ENCODE results near the gene C1GALT1.

The C1GALT1 gene

DNA sequence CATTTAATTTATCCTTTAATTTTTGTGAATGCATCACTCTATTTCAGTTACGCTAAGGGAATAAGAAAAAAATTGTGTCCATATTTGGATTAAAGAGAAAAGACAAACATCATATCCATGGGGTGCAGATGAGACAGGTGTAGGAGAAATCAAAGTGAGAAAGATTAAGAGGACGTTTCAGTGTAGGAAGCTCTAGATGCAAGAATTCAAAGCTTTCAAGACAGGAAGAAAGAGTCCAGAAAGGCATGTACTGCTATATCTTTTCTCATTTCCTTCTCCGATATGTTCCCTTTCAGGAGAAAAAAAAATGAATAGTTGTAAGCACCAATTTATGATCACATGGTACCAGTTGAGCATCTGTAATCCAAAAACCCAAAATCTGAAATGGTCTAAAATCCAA lies 17.0 kb upstream of the C1GALT1 start:
- Histone ChIP-seq H3K27me3 (ENCODE audit: control insufficient read depth, insufficient read depth, low read length, poor library complexity, severe bottlenecking) (no peaks in the 10 kb centered on the region), H3K27ac (ENCODE audit: insufficient read depth, low read depth, low read length, poor library complexity, severe bottlenecking) (no peak overlapping the region), H3K4me3 (ENCODE audit: insufficient read depth, low read depth, low read length) (no peak overlapping the region), H3K4me1 (ENCODE audit: control insufficient read depth, insufficient read depth, low read length) (no peaks in the 10 kb centered on the region), H3K36me3 (ENCODE audit: control insufficient read depth, insufficient read depth, low read length) (no peaks in the 10 kb centered on the region), H3K9me3 (ENCODE audit: control insufficient read depth, low read length) (no peaks in the 10 kb centered on the region)
- 87 to 97% methylated on average over 3 of the region's 3 CpGs for WGBS, 2 experiments

DNA sequence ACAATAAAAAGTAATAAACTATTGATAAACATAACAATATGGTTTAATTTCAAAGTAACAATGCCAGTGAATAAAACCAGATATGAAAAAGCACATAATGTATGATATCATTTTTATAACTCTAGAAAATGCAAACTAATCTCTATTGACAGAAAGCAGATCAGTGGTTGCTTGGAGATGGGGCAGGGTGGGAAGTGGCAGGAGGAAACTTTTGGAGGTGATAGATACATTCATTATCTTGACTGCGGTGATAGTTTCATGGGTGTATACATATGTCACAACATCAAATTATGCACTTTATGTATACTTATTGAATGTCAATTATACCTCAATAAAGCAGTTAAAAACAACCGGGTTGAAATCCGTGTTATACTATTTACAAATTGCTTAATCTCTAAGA lies 16.0 kb upstream of the C1GALT1 start:
- Histone ChIP-seq H3K27me3 (ENCODE audit: control insufficient read depth, insufficient read depth, low read length, poor library complexity, severe bottlenecking) (no peaks in the 10 kb centered on the region), H3K27ac (ENCODE audit: insufficient read depth, low read depth, low read length, poor library complexity, severe bottlenecking) (no peak overlapping the region), H3K9me3 (ENCODE audit: control insufficient read depth, low read length) (no peaks in the 10 kb centered on the region), H3K4me3 (ENCODE audit: insufficient read depth, low read depth, low read length) (no peak overlapping the region), H3K4me1 (ENCODE audit: control insufficient read depth, insufficient read depth, low read length) (no peaks in the 10 kb centered on the region), H3K36me3 (ENCODE audit: control insufficient read depth, insufficient read depth, low read length) (no peaks in the 10 kb centered on the region)
- WGBS, 2 experiments = 94% methylated on average over 2 of the region's 3 CpGs; no CpG with 5 or more reads in 1 of the 2 experiments

DNA sequence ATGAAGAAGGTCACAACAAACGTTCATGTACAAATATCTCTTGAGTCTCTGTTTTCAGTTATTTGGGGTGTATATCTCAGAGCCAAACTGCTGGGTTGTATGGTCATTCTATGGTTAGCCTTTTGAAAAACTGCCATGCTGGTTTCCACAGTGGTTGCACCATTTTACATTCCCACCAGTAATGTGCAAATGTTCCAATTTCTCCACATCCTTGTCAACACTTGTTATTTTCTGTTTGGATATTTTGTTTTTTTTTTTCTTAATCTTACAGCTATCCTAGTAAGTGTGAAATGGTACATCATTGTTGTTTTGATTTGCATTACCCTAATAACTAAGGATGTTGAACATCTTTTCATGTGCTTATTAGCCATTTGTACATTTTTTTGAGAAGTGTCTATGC lies 13.0 kb upstream of the C1GALT1 start:
- Histone ChIP-seq H3K4me1 (ENCODE audit: control insufficient read depth, insufficient read depth, low read length) (no peaks in the 10 kb centered on the region), H3K9me3 (ENCODE audit: control insufficient read depth, low read length) (no peaks in the 10 kb centered on the region), H3K27ac (ENCODE audit: insufficient read depth, low read depth, low read length, poor library complexity, severe bottlenecking) (no peak overlapping the region), H3K36me3 (ENCODE audit: control insufficient read depth, insufficient read depth, low read length) (no peaks in the 10 kb centered on the region), H3K4me3 (ENCODE audit: insufficient read depth, low read depth, low read length) (no peak overlapping the region), H3K27me3 (ENCODE audit: control insufficient read depth, insufficient read depth, low read length, poor library complexity, severe bottlenecking) (no peaks in the 10 kb centered on the region)
- WGBS, 2 experiments = 89 to 93% methylated on average over 1 of the region's 1 CpG

- peaks cover 13% of the 10 kb centered on the region for H3K4me1 ChIP-seq (ENCODE audit: control insufficient read depth, insufficient read depth, low read length)
- 91 to 93% methylated on average over 6 of the region's 6 CpGs for WGBS, 2 experiments
- no peaks in the 10 kb centered on the region for H3K9me3 ChIP-seq (ENCODE audit: control insufficient read depth, low read length)
- no peaks in the 10 kb centered on the region for H3K36me3 ChIP-seq (ENCODE audit: control insufficient read depth, insufficient read depth, low read length)
- H3K27ac ChIP-seq (ENCODE audit: insufficient read depth, low read depth, low read length, poor library complexity, severe bottlenecking) = no peak overlapping the region
- no peaks in the 10 kb centered on the region for H3K27me3 ChIP-seq (ENCODE audit: control insufficient read depth, insufficient read depth, low read length, poor library complexity, severe bottlenecking)
- H3K4me3 ChIP-seq (ENCODE audit: insufficient read depth, low read depth, low read length) = no peak overlapping the region
Measured at GRCh38 chr7:7173956-7174632, 8.2 kb upstream of the C1GALT1 start.

- Histone ChIP-seq H3K27me3 (ENCODE audit: control insufficient read depth, insufficient read depth, low read length, poor library complexity, severe bottlenecking) (no peaks in the 10 kb centered on the region), H3K4me1 (ENCODE audit: control insufficient read depth, insufficient read depth, low read length) (peaks cover 13% of the 10 kb centered on the region), H3K9me3 (ENCODE audit: control insufficient read depth, low read length) (no peaks in the 10 kb centered on the region), H3K36me3 (ENCODE audit: control insufficient read depth, insufficient read depth, low read length) (no peaks in the 10 kb centered on the region), H3K4me3 (ENCODE audit: insufficient read depth, low read depth, low read length) (no peak overlapping the region), H3K27ac (ENCODE audit: insufficient read depth, low read depth, low read length, poor library complexity, severe bottlenecking) (no peak overlapping the region)
- 87 to 90% methylated on average over 2 of the region's 2 CpGs for WGBS, 2 experiments
Measured at GRCh38 chr7:7175075-7175695, 7.2 kb upstream of the C1GALT1 start.

DNA sequence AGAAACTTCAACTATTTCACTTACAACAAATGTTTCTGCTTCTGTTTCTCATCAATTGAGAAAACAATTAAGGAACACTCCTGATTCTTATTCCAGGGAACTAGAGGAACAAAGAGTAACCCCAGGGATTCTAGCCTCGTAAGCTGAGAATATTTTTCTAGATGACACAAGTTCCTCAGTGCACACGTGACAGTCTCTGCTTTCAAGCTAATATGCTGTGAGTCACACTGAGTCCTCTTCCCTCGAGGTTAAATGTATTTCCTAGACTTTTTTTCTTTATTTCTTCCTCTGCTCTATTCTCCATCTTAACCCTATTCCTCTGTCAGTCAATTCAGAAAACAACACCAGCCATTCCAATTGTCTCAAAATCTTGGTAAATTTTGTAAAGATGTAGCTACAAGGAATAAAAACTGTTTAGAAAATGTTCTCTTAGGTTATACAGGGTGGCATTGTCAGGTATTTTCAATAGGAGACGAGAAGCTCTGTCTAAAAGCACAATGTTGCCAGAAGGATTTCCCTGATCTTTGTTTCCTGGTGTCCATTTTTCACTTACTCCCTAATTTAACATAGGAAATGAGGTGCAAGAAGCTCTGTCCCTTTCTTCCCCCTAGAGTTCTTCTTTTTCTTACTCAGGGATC lies 5.8 kb upstream of the C1GALT1 start:
- Histone ChIP-seq H3K9me3 (ENCODE audit: control insufficient read depth, low read length) (no peaks in the 10 kb centered on the region), H3K4me1 (ENCODE audit: control insufficient read depth, insufficient read depth, low read length) (peaks cover 18% of the 10 kb centered on the region), H3K27me3 (ENCODE audit: control insufficient read depth, insufficient read depth, low read length, poor library complexity, severe bottlenecking) (no peaks in the 10 kb centered on the region), H3K27ac (ENCODE audit: insufficient read depth, low read depth, low read length, poor library complexity, severe bottlenecking) (peak overlapping the region; percentile 53), H3K36me3 (ENCODE audit: control insufficient read depth, insufficient read depth, low read length) (no peaks in the 10 kb centered on the region), H3K4me3 (ENCODE audit: insufficient read depth, low read depth, low read length) (no peak overlapping the region)
- WGBS, 2 experiments = 22 to 23% methylated on average over 4 of the region's 4 CpGs

GRCh38 chr7:7177044-7177517 lies 5.3 kb upstream of the C1GALT1 start:
- Histone ChIP-seq H3K4me3 (ENCODE audit: insufficient read depth, low read depth, low read length) (no peak overlapping the region), H3K27ac (ENCODE audit: insufficient read depth, low read depth, low read length, poor library complexity, severe bottlenecking) (peak overlapping the region; percentile 53)
- no CpG with 5 or more reads among the region's 1 CpG for WGBS, 2 experiments

GRCh38 chr7:7178081-7178480 lies 4.3 kb upstream of the C1GALT1 start:
- WGBS, 2 experiments = 95 to 98% methylated on average over 2 of the region's 2 CpGs
- Histone ChIP-seq H3K27ac (ENCODE audit: insufficient read depth, low read depth, low read length, poor library complexity, severe bottlenecking) (no peak overlapping the region), H3K9me3 (ENCODE audit: control insufficient read depth, low read length) (no peaks in the 10 kb centered on the region), H3K4me3 (ENCODE audit: insufficient read depth, low read depth, low read length) (no peak overlapping the region), H3K36me3 (ENCODE audit: control insufficient read depth, insufficient read depth, low read length) (no peaks in the 10 kb centered on the region), H3K27me3 (ENCODE audit: control insufficient read depth, insufficient read depth, low read length, poor library complexity, severe bottlenecking) (no peaks in the 10 kb centered on the region), H3K4me1 (ENCODE audit: control insufficient read depth, insufficient read depth, low read length) (peaks cover 20% of the 10 kb centered on the region)

More at GRCh38 chr7:7177044-7177517, 5.3 kb upstream of the C1GALT1 start:
- Histone ChIP-seq H3K4me1 (ENCODE audit: control insufficient read depth, insufficient read depth, low read length) (peaks cover 20% of the 10 kb centered on the region), H3K27me3 (ENCODE audit: control insufficient read depth, insufficient read depth, low read length, poor library complexity, severe bottlenecking) (no peaks in the 10 kb centered on the region), H3K36me3 (ENCODE audit: control insufficient read depth, insufficient read depth, low read length) (no peaks in the 10 kb centered on the region), H3K9me3 (ENCODE audit: control insufficient read depth, low read length) (no peaks in the 10 kb centered on the region)

GRCh38 chr7:7178906-7179305 lies 3.4 kb upstream of the C1GALT1 start:
- peaks cover 23% of the 10 kb centered on the region for H3K4me1 ChIP-seq (ENCODE audit: control insufficient read depth, insufficient read depth, low read length)
- whole genome bisulfite sequencing, 2 experiments = 95 to 100% methylated on average over 1 of the region's 1 CpG
- no peak overlapping the region for H3K4me3 ChIP-seq (ENCODE audit: insufficient read depth, low read depth, low read length)
- H3K27me3 ChIP-seq (ENCODE audit: control insufficient read depth, insufficient read depth, low read length, poor library complexity, severe bottlenecking) = no peaks in the 10 kb centered on the region
- no peaks in the 10 kb centered on the region for H3K36me3 ChIP-seq (ENCODE audit: control insufficient read depth, insufficient read depth, low read length)
- no peaks in the 10 kb centered on the region for H3K9me3 ChIP-seq (ENCODE audit: control insufficient read depth, low read length)
- no peak overlapping the region for H3K27ac ChIP-seq (ENCODE audit: insufficient read depth, low read depth, low read length, poor library complexity, severe bottlenecking)

GRCh38 chr7:7180725-7181449 lies 1.5 kb upstream of the C1GALT1 start:
- Histone ChIP-seq H3K4me3 (ENCODE audit: insufficient read depth, low read depth, low read length) (no peak overlapping the region), H3K27me3 (ENCODE audit: control insufficient read depth, insufficient read depth, low read length, poor library complexity, severe bottlenecking) (no peaks in the 10 kb centered on the region), H3K27ac (ENCODE audit: insufficient read depth, low read depth, low read length, poor library complexity, severe bottlenecking) (no peak overlapping the region), H3K36me3 (ENCODE audit: control insufficient read depth, insufficient read depth, low read length) (no peaks in the 10 kb centered on the region), H3K9me3 (ENCODE audit: control insufficient read depth, low read length) (no peaks in the 10 kb centered on the region), H3K4me1 (ENCODE audit: control insufficient read depth, insufficient read depth, low read length) (peaks cover 31% of the 10 kb centered on the region)
- 92 to 95% methylated on average over 8 of the region's 8 CpGs for WGBS, 2 experiments

Data from ectodermal cell (in vitro differentiated cells).